PC-3 (cell line): Measurements from ENCODE around the gene GNAT3. TPM values are rescaled to one million over a fixed set of nuclear protein-coding genes. Genes with fewer than 3 reads are reported as not detected.

Experiments used
- ATAC-seq: fragments of 200-7000 bp; cut with Tn5 transposase; 2 replicates; pipeline ENCODE4 v1.9.1; 2020; ENCODE audit warnings: mild to moderate bottlenecking, moderate library complexity
- BruUV-seq: library from RNA; stranded (reverse); fragments of 400-500 nt; replicated peaks from 2 replicates; lab custom pipeline; 2021; lab: Mats Ljungman, UMichigan
- CTCF ChIA-PET: fragments of 300-600 bp; sonication (Branson Sonifier 250); formaldehyde crosslinking; loops from one replicate; lab custom pipeline; 2022; ENCODE audit warnings: antibody characterized with exemption; lab: Charles Lee
- POLR2A ChIA-PET: fragments of 300-600 bp; sonication (Branson Sonifier 250); formaldehyde crosslinking; loops from one replicate; lab custom pipeline; 2022; ENCODE audit warnings: antibody characterized with exemption; ENCODE audit not compliant: unreplicated experiment; lab: Charles Lee
- DNase-seq: peaks from one replicate; pipeline ENCODE4 v3.0.0-alpha.2; 2015
- H2AFZ ChIP-seq: fragments of 300-600 bp; sonication (generic); 2 replicates; pipeline ENCODE4 v1.6.0; 2016; ENCODE audit warnings: antibody characterized with exemption, low read length
- H3F3A ChIP-seq: fragments of 300-600 bp; sonication (generic); one replicate; pipeline ENCODE4 v1.6.0; 2017; ENCODE audit warnings: antibody characterized with exemption, low read length, control low read depth, mild to moderate bottlenecking; ENCODE audit not compliant: unreplicated experiment
- H3K27ac ChIP-seq: fragments of 300-600 bp; sonication (generic); 2 replicates; pipeline ENCODE4 v1.5.1; 2016; ENCODE audit warnings: mild to moderate bottlenecking, low read length
- H3K27me3 ChIP-seq: fragments of 300-600 bp; sonication (generic); 2 replicates; pipeline ENCODE4 v1.6.1; 2016; ENCODE audit warnings: low read length, mixed read lengths
- H3K36me3 ChIP-seq: fragments of 300-600 bp; sonication (generic); 2 replicates; pipeline ENCODE4 v1.6.1; 2016; ENCODE audit warnings: low read depth, mixed run types, low read length, mixed read lengths
- H3K4me1 ChIP-seq: fragments of 300-600 bp; sonication (generic); 2 replicates; pipeline ENCODE4 v1.5.1; 2016; ENCODE audit warnings: low read length; ENCODE audit not compliant: insufficient read depth
- H3K4me2 ChIP-seq: fragments of 300-600 bp; sonication (generic); 2 replicates; pipeline ENCODE4 v1.6.0; 2016; ENCODE audit warnings: low read length
- H3K4me3 ChIP-seq: fragments of 300-600 bp; sonication (generic); 2 replicates; pipeline ENCODE4 v1.5.1; 2016; ENCODE audit warnings: mild to moderate bottlenecking, low read length, mixed read lengths
- H3K79me2 ChIP-seq: fragments of 300-600 bp; sonication (generic); 2 replicates; pipeline ENCODE4 v1.6.1; 2017; ENCODE audit warnings: low read length, mixed read lengths
- H3K9ac ChIP-seq: fragments of 300-600 bp; sonication (generic); 2 replicates; pipeline ENCODE4 v1.6.0; 2016; ENCODE audit warnings: mild to moderate bottlenecking, low read length
- H3K9me2 ChIP-seq: fragments of 300-600 bp; sonication (generic); replicated peaks from 2 replicates; pipeline ENCODE4 v1.6.1; 2016; ENCODE audit warnings: mixed run types, low read length, mixed read lengths
- H3K9me3 ChIP-seq: fragments of 300-600 bp; sonication (generic); 2 replicates; pipeline ENCODE4 v1.6.1; 2016; ENCODE audit warnings: low read length, mixed read lengths
- H4K20me1 ChIP-seq: fragments of 300-600 bp; sonication (generic); 2 replicates; pipeline ENCODE4 v1.6.1; 2016; ENCODE audit warnings: low read length, mixed read lengths
- EZH2 ChIP-seq: fragments of 300-600 bp; sonication (generic); IDR thresholded peaks from one replicate; pipeline ENCODE4 v1.6.1; 2017; ENCODE audit warnings: antibody characterized with exemption, mild to moderate bottlenecking, low read length; ENCODE audit not compliant: unreplicated experiment
- EZH2phosphoT487 ChIP-seq: fragments of 300-600 bp; sonication (generic); IDR thresholded peaks from 2 replicates; pipeline ENCODE4 v1.6.1; 2018; ENCODE audit warnings: mild to moderate bottlenecking, antibody characterized with exemption, low read length, borderline replicate concordance
- intact Hi-C: fragments of 100-400 bp; cut with micrococcal nuclease; formaldehyde crosslinking; loops from 2 replicates; pipeline ENCODE4 v1.9.0; 2023
- total RNA-seq: library from RNA; depleted of rRNA; stranded (reverse); fragments of >200 nt; gene quantifications from 2 replicates; pipeline ENCODE4 v1.2.3, GENCODE V29; 2014
- TF ChIP-seq, protein P1 (sequence below): fragments of 300-600 bp; sonication (generic); conservative IDR thresholded peaks from 2 replicates; pipeline ENCODE4 v1.5.1; 2017; ENCODE audit warnings: antibody characterized with exemption, low read depth, mild to moderate bottlenecking, low read length

The GNAT3 gene
- total RNA-seq, 1 experiment from 2014 or later: not detected

DNA sequence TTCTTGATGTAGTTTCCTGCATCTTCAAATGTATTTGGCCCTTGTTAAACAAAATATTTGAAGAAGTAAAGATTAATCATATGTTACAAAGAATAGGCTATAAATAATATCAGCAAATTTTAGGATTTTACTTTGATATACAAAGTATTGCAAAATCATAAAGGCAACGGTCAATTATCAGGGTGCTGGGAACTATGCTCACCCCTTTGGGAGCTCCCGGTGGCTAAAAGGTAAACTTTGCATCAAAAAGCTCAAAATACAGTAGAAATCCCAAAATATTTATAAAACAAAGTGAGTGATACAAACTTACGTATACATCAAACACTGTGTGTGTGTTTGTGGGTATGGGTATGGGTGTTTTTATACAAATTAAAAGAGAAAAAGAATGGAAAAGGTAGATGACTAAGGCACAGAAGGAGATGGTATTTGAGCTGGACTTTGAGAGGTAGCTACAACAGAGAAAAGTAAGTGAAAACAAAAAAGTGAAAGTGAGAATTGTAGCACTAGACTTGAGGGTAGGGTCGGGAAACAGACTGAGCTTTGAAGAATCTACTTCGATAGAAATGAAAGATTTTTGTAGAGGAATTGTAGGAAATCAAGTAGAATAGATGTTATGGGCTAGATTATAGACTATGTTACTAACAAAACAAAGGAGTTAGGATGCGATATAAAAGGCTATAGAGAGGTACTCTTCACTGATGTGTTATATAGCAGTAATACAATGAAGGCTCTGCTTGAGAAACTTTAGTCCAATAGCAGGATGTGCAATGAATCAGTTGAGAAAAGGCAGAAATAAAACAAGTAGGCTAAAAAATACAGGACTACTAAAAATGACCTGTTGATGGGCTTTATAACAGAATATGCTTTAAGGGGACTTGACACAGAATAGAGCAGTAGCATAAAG lies 52.8 kb downstream of the GNAT3 start:
- H3K27me3 ChIP-seq: no peaks in the 10 kb centered on the region
- no peak overlapping the region for H3K4me2 ChIP-seq
- H3K4me3 ChIP-seq: no peak overlapping the region
- ChIA-PET POLR2A (interaction anchor here (0.7 kb wide), 1 partner anchor 13 kb away, joined by 6 read pairs; no protein-coding TSS in a partner anchor), CTCF (no interaction called here)
- DNase-seq: no peak
- H3K36me3 ChIP-seq: no peaks in the 10 kb centered on the region
- H2AFZ ChIP-seq: 0 out of 2 replicates have a peak overlapping the region, but pooled peaks have one; percentile 24
- no peaks in the 10 kb centered on the region for H3K79me2 ChIP-seq
- no peaks in the 10 kb centered on the region for H3K4me1 ChIP-seq
- no peaks in the 10 kb centered on the region for H3K9me3 ChIP-seq
- no peak for ATAC-seq
- H4K20me1 ChIP-seq: no peaks in the 10 kb centered on the region
- H3K9me2 ChIP-seq: no peaks in the 10 kb centered on the region
- TF ChIP-seq EZH2phosphoT487: no peak
- TF ChIP-seq, protein P1, sequence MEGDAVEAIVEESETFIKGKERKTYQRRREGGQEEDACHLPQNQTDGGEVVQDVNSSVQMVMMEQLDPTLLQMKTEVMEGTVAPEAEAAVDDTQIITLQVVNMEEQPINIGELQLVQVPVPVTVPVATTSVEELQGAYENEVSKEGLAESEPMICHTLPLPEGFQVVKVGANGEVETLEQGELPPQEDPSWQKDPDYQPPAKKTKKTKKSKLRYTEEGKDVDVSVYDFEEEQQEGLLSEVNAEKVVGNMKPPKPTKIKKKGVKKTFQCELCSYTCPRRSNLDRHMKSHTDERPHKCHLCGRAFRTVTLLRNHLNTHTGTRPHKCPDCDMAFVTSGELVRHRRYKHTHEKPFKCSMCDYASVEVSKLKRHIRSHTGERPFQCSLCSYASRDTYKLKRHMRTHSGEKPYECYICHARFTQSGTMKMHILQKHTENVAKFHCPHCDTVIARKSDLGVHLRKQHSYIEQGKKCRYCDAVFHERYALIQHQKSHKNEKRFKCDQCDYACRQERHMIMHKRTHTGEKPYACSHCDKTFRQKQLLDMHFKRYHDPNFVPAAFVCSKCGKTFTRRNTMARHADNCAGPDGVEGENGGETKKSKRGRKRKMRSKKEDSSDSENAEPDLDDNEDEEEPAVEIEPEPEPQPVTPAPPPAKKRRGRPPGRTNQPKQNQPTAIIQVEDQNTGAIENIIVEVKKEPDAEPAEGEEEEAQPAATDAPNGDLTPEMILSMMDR: no peak
- no peak for TF ChIP-seq EZH2
- BruUV-seq: no TSS peak
- intact Hi-C loops: no loop called here
- H3K9ac ChIP-seq: no peak overlapping the region
- H3K27ac ChIP-seq: no peak overlapping the region
- H3F3A ChIP-seq: no peaks in the 10 kb centered on the region

DNA sequence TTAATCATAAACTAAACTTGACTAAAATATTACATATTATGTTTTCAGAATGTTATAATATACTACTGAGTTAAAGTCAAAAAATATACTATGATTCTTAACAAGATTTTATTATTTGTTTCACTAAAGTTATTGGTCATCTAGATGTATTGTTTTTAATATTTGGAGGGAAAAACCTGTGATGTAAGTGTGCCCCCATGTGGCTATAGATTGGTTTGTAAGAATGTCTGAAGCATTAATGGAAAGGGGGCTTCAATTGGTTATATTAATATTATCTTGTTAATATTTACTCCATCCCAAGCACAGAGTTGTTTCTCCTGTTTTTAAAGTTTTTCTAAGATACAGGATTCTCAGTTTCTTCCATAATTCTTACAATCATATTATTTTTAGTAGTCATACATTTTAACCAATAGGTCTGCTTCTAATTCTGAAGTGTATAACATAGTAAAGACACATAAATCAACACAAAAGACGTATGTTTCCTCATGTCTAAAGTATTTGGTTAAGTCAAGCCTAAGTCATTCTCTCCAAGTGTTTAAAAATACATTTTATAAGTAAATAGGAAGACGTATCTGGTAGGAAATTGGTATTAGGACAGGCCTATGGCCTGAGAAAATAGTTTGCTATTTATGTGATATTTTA lies 58.0 kb downstream of the GNAT3 start:
- ChIA-PET POLR2A (no interaction called here), CTCF (interaction anchor here (0.6 to 0.7 kb wide), 2 partner anchors 26 to 320 kb away, joined by 3 read pairs; no protein-coding TSS in a partner anchor)
- no peaks in the 10 kb centered on the region for H3K36me3 ChIP-seq
- H3K4me2 ChIP-seq: no peak overlapping the region
- 0 out of 2 replicates have a peak, but pooled peaks have one; percentile 29 for ATAC-seq
- TF ChIP-seq EZH2phosphoT487: no peak
- TF ChIP-seq, protein P1: peak; percentile 76
- H3K9ac ChIP-seq: no peak overlapping the region
- peaks cover 10% of the 10 kb centered on the region for H3K4me1 ChIP-seq
- no peak overlapping the region for H3K27ac ChIP-seq
- H3K4me3 ChIP-seq: no peak overlapping the region
- BruUV-seq: no TSS peak
- no peaks in the 10 kb centered on the region for H3K27me3 ChIP-seq
- H2AFZ ChIP-seq: no peak overlapping the region
- no peaks in the 10 kb centered on the region for H4K20me1 ChIP-seq
- peak; percentile 57 for DNase-seq
- H3K9me2 ChIP-seq: no peaks in the 10 kb centered on the region
- no peaks in the 10 kb centered on the region for H3F3A ChIP-seq
- H3K9me3 ChIP-seq: no peaks in the 10 kb centered on the region
- no peaks in the 10 kb centered on the region for H3K79me2 ChIP-seq
- intact Hi-C loops: loop anchor here (1.0 kb wide), 5 partner anchors 22 to 394 kb away; no protein-coding TSS in a partner anchor
